ENCODE measurements around the gene RIMKLA.

- TF ChIP-seq, protein P1, sequence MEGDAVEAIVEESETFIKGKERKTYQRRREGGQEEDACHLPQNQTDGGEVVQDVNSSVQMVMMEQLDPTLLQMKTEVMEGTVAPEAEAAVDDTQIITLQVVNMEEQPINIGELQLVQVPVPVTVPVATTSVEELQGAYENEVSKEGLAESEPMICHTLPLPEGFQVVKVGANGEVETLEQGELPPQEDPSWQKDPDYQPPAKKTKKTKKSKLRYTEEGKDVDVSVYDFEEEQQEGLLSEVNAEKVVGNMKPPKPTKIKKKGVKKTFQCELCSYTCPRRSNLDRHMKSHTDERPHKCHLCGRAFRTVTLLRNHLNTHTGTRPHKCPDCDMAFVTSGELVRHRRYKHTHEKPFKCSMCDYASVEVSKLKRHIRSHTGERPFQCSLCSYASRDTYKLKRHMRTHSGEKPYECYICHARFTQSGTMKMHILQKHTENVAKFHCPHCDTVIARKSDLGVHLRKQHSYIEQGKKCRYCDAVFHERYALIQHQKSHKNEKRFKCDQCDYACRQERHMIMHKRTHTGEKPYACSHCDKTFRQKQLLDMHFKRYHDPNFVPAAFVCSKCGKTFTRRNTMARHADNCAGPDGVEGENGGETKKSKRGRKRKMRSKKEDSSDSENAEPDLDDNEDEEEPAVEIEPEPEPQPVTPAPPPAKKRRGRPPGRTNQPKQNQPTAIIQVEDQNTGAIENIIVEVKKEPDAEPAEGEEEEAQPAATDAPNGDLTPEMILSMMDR (IDR thresholded peaks at IDR 0.05), result no peak
- TF ChIP-seq EZH2 (IDR thresholded peaks at IDR 0.05; ENCODE audit: borderline replicate concordance, insufficient read depth, low read depth, low read length, poor library complexity, severe bottlenecking), result no peak
Measured at GRCh38 chr1:42429603-42430002, 49.0 kb downstream of the RIMKLA start.
